Type B pancreatic cell (in vitro differentiated cells): ENCODE results near the gene TPP1. TPM values are rescaled to one million over a fixed set of nuclear protein-coding genes. Genes with fewer than 3 reads are reported as not detected.
A peak's percentile ranks its signal among the peaks of the same experiment; 100 is the strongest.

Experiments used
- DNase-seq: peaks from one replicate; pipeline ENCODE4 v3.0.0; 2021; ENCODE audit warnings: mixed read lengths; ENCODE audit not compliant: unreplicated experiment; ENCODE audit errors: extremely low spot score
- H3K27ac Mint-ChIP-seq: 2 replicates; pipeline ENCODE4 v1.8.0; 2021; ENCODE audit warnings: mild to moderate bottlenecking, mixed read lengths
- H3K27me3 Mint-ChIP-seq: 2 replicates; pipeline ENCODE4 v1.8.0; 2021; ENCODE audit warnings: mixed read lengths
- H3K36me3 Mint-ChIP-seq: 2 replicates; pipeline ENCODE4 v1.8.0; 2021; ENCODE audit warnings: mixed read lengths
- H3K4me1 Mint-ChIP-seq: one replicate; pipeline ENCODE4 v1.8.0; 2021; ENCODE audit warnings: mixed read lengths; ENCODE audit not compliant: unreplicated experiment
- H3K4me3 Mint-ChIP-seq: 2 replicates; pipeline ENCODE4 v1.8.0; 2021; ENCODE audit warnings: mild to moderate bottlenecking, mixed read lengths
- H3K9me3 Mint-ChIP-seq: 2 replicates; pipeline ENCODE4 v1.8.0; 2021; ENCODE audit warnings: mixed read lengths
- total RNA-seq: library from RNA; stranded (reverse); gene quantifications from 2 replicates; pipeline ENCODE4 v1.2.1, GENCODE V29; 2021; ENCODE audit warnings: low replicate concordance
- TF ChIP-seq, protein P1 (sequence below): fragments of 200-600 bp; sonication (generic); conservative IDR thresholded peaks from 2 replicates; pipeline ENCODE4 v1.5.0; 2021; ENCODE audit warnings: antibody characterized with exemption, mild to moderate bottlenecking

TPP1 gene
- total RNA-seq, 1 donor from 2014 or later = 72.8 TPM

DNA sequence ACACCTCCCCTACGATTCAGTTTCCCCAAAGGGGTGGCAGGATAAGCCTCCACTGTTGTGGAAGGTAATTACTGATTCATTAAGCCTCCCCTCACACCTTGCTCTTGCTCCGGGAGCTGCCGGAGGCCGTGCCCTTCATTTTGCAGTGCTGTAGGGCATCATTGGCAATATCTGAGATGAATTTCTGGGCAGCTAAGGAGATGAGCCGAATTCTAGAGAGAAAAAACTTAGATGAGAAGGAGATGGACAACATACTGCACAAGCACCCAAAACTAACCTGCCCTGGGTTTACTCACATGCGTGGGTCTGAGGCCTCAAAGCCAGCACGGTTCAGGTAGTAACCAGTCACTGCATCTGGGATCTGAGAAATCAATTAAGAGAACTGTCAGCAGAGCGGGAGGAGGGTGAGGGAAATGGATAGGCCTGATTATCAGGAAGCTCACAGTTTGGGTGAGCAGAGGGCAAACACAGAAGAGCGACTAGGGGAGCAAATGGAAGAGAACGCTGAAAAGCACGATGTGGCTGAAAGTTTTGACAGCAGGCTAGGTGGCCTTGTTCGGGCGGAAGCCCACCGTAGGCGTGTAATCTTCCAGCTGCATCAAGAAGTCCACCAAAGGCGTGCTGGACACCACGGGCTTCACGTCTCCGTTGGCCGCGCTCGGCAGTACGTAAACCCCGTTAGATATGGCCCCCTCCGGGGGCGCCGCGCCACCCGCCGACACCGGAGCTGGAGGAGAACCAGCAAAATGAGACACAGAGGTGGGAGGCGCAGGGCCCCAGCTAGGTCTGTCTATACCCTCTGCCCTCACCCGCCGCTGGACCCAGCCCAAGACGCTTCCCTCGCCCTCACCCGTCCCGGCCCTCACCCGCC lies 7.9 kb downstream of the TPP1 start:
- Mint-ChIP-seq H3K4me3 (peak overlapping the region; percentile 91), H3K27ac (peak overlapping the region; percentile 95), H3K27me3 (no peaks in the 10 kb centered on the region), H3K4me1 (peaks cover 20% of the 10 kb centered on the region), H3K9me3 (no peaks in the 10 kb centered on the region), H3K36me3 (peaks cover 24% of the 10 kb centered on the region)
- TF ChIP-seq, protein P1, sequence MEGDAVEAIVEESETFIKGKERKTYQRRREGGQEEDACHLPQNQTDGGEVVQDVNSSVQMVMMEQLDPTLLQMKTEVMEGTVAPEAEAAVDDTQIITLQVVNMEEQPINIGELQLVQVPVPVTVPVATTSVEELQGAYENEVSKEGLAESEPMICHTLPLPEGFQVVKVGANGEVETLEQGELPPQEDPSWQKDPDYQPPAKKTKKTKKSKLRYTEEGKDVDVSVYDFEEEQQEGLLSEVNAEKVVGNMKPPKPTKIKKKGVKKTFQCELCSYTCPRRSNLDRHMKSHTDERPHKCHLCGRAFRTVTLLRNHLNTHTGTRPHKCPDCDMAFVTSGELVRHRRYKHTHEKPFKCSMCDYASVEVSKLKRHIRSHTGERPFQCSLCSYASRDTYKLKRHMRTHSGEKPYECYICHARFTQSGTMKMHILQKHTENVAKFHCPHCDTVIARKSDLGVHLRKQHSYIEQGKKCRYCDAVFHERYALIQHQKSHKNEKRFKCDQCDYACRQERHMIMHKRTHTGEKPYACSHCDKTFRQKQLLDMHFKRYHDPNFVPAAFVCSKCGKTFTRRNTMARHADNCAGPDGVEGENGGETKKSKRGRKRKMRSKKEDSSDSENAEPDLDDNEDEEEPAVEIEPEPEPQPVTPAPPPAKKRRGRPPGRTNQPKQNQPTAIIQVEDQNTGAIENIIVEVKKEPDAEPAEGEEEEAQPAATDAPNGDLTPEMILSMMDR = no peak
- DNase-seq = peak; percentile 40

DNA sequence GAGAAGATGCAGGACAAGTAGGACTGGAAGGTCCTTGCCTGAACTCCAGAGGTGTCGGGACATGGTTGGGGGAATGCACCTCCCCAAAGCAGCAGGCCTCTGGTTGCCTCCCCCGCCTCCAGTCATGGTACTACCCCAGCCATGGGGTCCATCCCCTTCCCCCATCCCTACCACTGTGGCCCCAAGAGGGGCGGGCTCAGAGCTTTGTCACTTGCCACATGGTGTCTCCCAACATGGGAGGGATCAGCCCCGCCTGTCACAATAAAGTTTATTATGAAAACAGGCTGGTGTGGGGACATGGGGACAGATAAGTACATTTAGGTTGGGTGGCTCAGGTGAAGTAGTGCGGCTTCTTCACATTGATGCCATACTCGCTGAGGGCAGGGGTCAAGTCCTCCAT lies 8.6 kb downstream of the TPP1 start:
- TF ChIP-seq, protein P1 = no peak
- no peaks in the 10 kb centered on the region for H3K27me3 Mint-ChIP-seq
- peaks cover 25% of the 10 kb centered on the region for H3K4me1 Mint-ChIP-seq
- H3K36me3 Mint-ChIP-seq = peaks cover 18% of the 10 kb centered on the region
- H3K9me3 Mint-ChIP-seq = no peaks in the 10 kb centered on the region
- DNase-seq = no peak
- H3K4me3 Mint-ChIP-seq = peak overlapping the region; percentile 91
- H3K27ac Mint-ChIP-seq = peak overlapping the region; percentile 95

DNA sequence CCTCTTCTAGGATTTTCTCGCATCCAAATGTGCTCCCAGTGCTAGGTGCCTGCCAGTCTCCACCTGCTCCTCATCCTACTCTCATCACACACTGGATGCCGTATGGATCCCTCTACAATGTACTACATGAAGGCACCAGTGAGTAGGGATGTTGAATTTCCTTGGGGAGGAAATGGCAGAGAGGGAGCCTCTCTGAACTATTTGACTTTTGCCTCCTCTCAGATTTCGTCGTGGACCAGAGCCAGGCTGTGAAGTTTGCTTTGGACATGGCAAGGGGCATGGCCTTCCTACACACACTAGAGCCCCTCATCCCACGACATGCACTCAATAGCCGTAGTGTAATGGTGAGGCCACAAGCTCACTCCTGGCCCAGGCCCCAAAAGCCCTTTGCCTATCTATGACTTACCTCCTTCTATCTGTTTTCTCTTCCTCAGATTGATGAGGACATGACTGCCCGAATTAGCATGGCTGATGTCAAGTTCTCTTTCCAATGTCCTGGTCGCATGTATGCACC lies 9.7 kb downstream of the TPP1 start:
- H3K36me3 Mint-ChIP-seq = peaks cover 17% of the 10 kb centered on the region
- no peaks in the 10 kb centered on the region for H3K9me3 Mint-ChIP-seq
- no peaks in the 10 kb centered on the region for H3K27me3 Mint-ChIP-seq
- H3K4me1 Mint-ChIP-seq = peaks cover 25% of the 10 kb centered on the region
- no peak for DNase-seq
- H3K4me3 Mint-ChIP-seq = peak overlapping the region; percentile 91
- TF ChIP-seq, protein P1 = no peak
- H3K27ac Mint-ChIP-seq = peak overlapping the region; percentile 95

DNA sequence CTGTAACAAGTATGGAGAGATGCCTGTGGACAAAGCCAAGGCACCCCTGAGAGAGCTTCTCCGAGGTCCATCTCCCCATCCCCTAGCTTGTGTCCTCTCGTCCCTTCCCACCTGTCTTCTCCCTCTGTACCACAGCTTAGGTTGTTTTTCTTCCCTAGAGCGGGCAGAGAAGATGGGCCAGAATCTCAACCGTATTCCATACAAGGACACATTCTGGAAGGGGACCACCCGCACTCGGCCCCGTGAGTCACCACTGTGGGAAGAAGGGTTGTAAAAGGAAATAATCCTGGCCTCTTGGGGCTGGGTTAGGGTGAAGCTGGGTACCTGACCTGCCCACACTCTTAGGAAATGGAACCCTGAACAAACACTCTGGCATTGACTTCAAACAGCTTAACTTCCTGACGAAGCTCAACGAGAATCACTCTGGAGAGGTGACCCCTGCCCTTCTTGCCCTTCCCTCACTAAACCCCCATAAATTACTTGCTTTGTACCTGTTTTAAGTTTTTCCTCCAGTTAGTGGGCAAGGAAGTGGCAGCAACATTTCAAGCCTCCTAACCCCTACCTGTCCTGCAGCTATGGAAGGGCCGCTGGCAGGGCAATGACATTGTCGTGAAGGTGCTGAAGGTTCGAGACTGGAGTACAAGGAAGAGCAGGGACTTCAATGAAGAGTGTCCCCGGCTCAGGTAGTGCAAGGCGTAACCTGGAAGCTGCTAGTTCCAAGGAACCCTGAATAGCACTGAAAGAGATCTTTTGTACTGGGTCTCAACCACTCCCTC lies 10.3 kb downstream of the TPP1 start:
- Mint-ChIP-seq H3K36me3 (peaks cover 17% of the 10 kb centered on the region), H3K27me3 (no peaks in the 10 kb centered on the region), H3K27ac (peak overlapping the region; percentile 95), H3K4me1 (peaks cover 25% of the 10 kb centered on the region), H3K9me3 (no peaks in the 10 kb centered on the region), H3K4me3 (no peak overlapping the region)
- DNase-seq = no peak
- TF ChIP-seq, protein P1 = no peak

DNA sequence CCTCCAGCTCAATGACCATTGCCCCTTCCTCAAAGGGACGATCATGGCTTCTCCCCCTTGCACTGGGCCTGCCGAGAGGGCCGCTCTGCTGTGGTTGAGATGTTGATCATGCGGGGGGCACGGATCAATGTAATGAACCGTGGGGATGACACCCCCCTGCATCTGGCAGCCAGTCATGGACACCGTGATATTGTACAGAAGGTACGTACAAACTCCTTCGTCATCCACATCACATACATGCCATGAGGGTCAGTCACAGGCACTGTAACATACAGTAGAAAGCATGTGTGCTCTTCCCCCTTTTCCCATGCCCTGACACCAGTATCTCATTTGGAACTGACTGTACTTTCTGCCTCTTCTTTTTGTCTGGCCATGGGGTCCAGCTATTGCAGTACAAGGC lies 11.2 kb downstream of the TPP1 start:
- Mint-ChIP-seq H3K4me1 (peaks cover 25% of the 10 kb centered on the region), H3K9me3 (no peaks in the 10 kb centered on the region), H3K4me3 (no peak overlapping the region), H3K27ac (peak overlapping the region; percentile 94), H3K36me3 (peaks cover 17% of the 10 kb centered on the region), H3K27me3 (no peaks in the 10 kb centered on the region)
- DNase-seq = no peak
- TF ChIP-seq, protein P1 = no peak
